OCI-LY1 (cell line): Measurements from ENCODE around the gene HSP90AB1.

Experiments used
- EZH2 ChIP-seq: fragments of 200-600 bp; sonication (generic), shearing (Covaris generic); IDR thresholded peaks from 2 replicates; pipeline ENCODE4 v1.8.0; 2017; ENCODE audit warnings: borderline replicate concordance, mixed run types, mild to moderate bottlenecking, antibody characterized with exemption, low read length, moderate library complexity, mixed read lengths
- TF ChIP-seq, protein P1 (sequence below): fragments of 200-600 bp; sonication (generic), shearing (Covaris generic); IDR thresholded peaks from 2 replicates; pipeline ENCODE4 v1.5.1; 2017; ENCODE audit warnings: mild to moderate bottlenecking, antibody characterized with exemption, low read length, moderate library complexity, mixed read lengths

DNA sequence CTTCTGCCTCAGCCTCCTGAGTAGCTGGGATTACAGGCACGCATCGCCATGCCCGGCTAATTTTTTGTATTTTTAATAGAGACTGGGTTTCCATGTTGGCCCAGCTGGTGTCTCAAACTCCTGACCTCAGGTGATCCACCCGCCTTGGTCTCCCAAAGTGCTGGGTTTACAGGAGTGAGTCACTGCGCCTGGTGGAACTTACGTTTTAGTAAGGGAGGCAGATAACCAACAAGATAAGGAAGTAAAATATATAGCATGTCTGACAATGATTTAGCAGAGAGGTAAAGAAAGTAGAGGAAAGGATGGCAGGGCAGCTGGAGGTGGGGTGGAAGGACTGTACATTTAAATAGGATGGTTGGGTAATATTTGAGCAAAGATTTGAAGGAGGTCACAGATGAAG, 42.9 kb upstream of the HSP90AB1 start:
- TF ChIP-seq, protein P1, sequence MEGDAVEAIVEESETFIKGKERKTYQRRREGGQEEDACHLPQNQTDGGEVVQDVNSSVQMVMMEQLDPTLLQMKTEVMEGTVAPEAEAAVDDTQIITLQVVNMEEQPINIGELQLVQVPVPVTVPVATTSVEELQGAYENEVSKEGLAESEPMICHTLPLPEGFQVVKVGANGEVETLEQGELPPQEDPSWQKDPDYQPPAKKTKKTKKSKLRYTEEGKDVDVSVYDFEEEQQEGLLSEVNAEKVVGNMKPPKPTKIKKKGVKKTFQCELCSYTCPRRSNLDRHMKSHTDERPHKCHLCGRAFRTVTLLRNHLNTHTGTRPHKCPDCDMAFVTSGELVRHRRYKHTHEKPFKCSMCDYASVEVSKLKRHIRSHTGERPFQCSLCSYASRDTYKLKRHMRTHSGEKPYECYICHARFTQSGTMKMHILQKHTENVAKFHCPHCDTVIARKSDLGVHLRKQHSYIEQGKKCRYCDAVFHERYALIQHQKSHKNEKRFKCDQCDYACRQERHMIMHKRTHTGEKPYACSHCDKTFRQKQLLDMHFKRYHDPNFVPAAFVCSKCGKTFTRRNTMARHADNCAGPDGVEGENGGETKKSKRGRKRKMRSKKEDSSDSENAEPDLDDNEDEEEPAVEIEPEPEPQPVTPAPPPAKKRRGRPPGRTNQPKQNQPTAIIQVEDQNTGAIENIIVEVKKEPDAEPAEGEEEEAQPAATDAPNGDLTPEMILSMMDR, result no peak
- no peak for TF ChIP-seq EZH2
